NCI-H2171 (cell line): ENCODE results near the gene HMCN2.
A peak's percentile ranks its signal among the peaks of the same experiment; 100 is the strongest.

Experiments
- DNase-seq: peaks from one replicate; lab custom pipeline; 2025; lab: John Stamatoyannopoulos, UW

Gene HMCN2, protein sequence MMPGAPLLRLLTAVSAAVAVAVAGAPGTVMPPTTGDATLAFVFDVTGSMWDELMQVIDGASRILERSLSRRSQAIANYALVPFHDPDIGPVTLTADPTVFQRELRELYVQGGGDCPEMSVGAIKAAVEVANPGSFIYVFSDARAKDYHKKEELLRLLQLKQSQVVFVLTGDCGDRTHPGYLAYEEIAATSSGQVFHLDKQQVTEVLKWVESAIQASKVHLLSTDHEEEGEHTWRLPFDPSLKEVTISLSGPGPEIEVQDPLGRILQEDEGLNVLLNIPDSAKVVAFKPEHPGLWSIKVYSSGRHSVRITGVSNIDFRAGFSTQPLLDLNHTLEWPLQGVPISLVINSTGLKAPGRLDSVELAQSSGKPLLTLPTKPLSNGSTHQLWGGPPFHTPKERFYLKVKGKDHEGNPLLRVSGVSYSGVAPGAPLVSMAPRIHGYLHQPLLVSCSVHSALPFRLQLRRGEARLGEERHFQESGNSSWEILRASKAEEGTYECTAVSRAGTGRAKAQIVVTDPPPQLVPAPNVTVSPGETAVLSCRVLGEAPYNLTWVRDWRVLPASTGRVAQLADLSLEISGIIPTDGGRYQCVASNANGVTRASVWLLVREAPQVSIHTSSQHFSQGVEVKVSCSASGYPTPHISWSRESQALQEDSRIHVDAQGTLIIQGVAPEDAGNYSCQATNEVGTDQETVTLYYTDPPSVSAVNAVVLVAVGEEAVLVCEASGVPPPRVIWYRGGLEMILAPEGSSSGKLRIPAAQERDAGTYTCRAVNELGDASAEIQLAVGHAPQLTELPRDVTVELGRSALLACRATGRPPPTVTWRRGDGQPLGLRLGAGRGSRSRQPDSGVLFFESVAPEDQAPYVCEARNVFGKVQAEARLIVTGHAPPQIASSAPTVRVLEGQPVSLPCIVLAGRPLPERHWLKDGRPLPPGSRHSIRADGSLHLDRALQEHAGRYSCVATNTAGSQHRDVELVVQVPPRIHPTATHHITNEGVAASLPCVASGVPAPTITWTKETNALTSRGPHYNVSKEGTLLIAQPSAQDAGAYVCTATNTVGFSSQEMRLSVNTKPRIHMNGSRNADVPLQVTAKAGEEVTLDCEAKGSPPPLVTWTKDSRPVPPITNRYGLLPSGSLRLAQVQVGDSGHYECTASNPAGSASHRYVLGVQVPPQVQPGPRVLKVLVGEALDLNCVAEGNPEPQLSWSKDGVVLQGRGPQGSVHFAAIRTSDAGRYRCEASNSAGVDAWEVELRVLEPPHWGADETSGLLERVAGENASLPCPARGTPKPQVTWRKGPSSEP (N-terminal part only)

DNA sequence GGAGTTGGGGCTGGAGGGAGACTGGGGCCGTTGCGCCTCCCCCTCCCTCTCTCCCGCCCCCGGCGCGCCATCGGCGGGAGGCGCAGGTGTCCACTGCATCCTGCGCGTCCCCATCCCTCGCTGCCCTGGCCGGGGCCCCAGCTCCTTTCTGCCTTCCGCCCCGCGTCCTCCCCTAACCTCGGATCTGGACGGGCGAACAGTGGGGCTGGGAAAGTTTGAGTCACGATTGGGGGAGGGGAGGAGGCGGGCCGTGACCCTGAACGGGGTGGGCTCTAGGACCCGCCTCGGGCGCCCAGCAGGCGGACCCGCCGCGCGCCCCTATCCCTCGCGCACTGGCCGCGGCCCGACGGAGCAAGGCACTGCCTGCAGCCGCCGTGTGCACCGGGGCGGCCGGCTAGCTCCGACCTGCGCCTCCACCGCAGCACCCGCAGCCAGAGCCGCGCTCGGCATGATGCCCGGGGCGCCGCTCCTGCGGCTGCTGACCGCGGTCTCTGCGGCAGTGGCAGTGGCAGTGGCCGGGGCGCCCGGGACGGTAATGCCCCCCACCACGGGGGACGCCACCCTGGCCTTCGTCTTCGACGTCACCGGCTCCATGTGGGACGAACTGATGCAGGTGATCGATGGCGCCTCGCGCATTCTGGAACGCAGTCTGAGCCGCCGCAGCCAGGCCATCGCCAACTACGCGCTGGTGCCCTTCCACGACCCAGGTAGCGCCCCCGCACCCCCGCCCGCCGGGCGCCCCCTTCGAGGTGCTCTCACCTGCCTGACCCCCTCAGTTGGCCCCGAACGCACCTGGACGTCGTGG, at the start of gene HMCN2:
TSS of gene HMCN2 (plus strand) at position 330 of the 805 bp plus-strand sequence. CDS start at position 449, 119 bp downstream.
- DNase-seq = no peak

DNA sequence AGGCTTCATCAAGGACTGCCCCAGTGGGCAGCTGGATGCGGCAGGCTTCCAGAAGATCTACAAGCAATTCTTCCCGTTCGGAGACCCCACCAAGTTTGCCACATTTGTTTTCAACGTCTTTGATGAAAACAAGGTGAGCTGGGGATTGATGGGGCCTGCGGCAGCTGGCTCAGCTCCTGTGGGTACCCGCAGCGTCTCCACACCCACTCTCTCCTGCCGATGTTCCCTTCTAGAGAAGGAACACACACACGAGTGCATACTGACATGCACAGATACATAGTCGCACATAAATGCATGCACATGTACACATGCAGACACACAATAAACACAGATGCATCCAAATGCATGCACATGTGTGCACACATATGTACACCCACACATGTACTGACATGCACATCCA, 47.7 kb upstream of the HMCN2 start:
- DNase-seq = no peak

DNA sequence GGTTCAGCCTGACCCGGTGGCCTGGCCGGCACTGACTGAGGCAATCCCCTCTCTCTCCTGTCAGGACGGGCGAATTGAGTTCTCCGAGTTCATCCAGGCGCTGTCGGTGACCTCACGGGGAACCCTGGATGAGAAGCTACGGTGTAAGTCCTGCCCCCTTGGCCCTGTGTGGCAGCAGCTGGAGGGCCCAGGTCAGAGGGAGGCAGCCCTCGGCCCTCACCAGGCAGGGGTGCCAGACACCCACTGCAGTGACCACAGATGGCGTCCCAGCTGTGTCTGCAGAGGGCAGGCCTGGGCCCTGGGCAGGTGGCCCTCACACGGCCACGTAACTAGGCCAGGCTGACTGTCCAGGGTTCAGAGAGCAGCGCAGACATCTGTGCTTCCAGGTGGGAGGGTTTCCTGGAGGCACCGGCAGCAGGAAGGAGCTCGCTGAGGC, 45.9 kb upstream of the HMCN2 start:
- DNase-seq = no peak

DNA sequence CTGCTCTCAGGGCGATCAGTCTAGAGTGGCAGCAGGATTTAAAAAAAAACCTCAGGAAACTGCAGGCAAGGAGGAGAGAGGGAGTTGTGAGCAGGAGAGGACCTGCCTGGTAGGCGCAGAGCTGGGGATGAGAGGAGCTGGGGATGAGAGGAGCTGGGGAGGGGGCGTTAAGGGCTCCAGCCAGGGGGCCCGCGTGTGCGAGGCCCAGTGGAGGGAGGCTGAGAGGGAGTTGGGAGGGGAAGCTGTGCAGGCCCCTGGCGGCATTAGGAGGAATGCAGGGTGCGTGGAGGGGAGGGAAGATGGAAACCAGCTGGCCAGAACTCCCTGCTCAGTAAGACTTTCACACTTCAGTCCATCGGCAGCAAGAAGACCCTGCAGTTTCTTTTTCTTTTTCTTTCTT, 45.2 kb upstream of the HMCN2 start:
- no peak for DNase-seq

DNA sequence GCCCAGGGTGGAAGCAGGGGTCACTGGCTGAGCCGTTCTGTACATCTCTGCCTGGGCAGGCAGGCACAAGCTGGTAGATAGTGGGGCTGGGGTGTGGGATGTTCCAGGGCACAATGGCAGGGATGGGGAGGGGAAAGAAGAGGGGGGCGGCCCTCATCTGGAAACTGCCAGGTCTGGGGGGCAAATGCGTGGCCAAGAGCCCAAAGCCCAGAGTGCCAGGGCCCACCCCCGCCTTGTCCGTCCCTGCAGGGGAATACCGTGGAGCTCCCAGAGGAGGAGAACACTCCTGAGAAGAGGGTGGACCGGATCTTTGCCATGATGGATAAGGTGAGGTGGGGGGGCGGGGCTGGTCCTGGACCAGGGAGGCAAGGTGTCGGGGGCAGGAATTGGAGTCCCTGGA, 42.7 kb upstream of the HMCN2 start:
- DNase-seq = no peak

DNA sequence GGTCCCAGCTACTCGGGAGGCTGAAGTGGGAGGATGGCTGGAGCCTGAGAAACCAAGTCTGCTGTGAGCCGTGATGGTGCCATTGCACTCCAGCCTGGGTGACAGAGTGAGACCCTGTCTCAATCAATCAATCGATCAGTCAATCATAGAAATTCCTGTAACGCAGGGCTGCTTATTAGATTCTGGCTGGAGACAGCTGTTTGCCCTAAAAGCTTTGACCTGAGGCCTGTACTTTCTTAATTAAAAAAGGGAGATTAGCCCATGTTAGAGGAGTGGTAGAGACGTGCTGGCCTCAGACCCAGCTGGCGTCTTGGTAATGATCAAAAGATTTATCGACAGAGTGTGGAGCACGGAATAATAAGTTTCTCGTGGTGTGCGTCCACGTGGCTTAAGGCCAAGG, 40.5 kb upstream of the HMCN2 start:
- DNase-seq = no peak

DNA sequence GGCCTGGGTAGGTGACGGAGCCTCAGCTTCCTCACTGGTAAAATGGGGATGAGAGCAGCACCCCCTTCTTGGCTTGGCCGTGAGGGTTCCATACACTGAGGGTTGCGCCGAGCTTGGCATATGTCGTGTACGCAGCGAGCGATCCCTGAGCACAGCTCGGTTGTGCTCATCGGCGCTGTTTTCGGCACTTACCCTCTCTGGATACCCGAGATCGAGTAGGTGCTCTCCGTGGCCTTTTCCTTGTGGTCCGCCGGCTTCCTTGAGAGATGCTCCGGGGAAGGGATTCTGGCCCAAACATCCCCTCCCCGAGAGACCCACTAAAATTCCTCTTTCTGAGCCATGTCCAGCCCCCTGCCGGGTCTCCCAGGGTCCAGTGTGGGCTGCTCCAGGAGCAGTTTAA, 40.0 kb upstream of the HMCN2 start:
- no peak for DNase-seq

DNA sequence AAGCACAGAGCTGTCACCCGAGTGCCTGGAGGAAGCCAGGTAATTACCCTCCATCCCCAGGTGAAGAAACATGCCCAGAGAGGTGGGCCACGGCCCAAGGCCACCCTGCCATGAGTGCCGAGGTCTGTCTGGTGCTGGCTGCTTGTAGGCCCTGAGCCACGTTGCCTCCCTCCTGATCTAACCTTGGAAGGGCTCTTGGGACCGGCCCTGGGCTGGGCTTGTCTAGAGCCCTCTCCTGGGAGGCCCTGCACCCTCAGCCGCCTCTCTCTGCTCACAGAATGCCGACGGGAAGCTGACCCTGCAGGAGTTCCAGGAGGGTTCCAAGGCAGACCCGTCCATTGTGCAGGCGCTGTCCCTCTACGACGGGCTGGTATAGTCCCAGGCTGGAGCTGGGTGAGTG, 39.4 kb upstream of the HMCN2 start:
- no peak for DNase-seq

DNA sequence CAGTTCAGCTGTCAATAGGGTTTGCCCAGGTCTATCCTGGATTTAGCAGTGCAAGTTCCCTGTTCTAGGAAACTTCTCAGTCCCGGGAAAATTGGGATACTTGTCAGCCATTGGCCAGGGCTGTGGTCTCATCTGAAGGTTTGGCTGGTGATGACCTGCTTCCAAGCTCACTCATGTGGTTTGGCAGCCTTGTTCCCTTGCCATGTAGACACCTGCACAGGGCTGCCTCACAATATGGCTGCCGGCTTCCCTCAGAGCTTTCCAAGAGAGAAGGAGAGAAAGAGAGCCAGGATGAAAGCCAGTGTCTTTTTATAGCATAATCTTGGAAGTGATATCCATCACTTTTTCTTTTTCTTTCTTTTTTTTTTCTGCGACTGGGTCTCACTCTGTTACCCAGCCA, 37.7 kb upstream of the HMCN2 start:
- no peak for DNase-seq

DNA sequence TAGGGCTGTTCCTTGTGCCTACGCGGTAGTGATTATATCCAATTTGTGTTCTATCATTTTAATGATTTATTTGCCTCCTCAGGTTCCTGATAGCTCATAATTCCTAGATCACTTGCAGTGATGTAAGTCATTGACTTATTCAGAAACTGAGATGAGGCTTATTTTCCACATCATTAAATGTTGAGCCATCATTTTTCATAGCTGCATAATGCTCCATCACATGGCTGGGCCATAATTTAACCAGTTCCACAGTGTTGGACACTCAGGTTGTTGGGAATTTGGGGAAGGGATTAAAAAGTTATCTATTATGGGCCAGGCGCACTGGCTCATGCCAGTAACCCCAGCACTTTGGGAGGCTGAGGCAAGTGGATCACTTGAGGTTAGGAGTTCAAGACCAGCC, 35.8 kb upstream of the HMCN2 start:
- no peak for DNase-seq

DNA sequence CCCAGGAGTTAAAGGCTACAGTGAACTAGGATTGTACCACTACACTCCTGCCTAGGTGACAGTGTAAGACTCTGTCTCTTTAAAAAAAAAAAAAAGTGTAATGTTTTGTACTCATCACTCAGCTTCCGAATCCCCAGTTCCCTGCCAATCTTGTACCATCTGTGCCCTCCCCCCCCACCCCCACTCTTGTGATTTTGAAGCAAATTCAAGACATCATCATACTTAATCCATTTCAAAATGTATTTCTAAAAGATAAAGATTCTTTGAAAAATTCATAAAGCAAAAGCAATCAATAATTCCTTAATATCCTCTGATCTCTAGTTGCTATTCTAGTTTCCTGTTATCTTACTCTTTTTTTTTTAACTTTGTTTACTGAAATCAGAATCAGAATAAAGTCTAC, 34.9 kb upstream of the HMCN2 start:
- peak; percentile 47 for DNase-seq

DNA sequence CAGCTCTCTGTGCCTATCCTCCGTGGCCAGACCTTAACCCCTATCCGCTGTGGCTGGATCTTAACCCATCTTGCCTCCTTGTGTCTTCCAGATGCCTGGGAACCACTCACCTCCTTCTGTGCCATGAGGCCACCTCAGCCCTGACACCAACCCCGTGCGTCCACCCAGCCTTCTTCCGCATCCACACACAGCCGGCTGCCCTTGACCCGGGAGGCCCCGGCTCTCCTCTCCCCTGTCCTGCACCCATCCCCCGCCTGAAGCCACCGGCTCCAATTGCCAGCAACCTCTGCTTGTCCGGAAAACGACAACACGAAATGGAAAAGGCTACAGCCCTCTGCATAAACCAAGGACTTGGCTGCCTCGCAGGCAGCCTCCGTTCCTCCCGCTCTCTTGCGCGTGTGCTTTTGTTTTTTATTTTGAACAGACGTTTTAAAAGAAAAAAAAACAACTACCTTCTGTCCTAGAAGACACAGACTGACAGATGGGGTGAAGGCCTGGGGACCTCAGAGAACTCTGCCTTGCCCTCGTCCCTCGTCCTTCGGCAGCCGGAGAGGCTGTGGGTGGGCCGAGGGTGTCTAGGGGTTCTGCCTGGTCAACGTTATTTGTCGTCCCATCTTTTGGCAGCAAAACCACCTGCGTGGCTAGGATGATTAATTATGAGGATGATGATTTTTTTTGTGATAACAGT, 32.5 kb upstream of the HMCN2 start:
- DNase-seq = peak; percentile 90

DNA sequence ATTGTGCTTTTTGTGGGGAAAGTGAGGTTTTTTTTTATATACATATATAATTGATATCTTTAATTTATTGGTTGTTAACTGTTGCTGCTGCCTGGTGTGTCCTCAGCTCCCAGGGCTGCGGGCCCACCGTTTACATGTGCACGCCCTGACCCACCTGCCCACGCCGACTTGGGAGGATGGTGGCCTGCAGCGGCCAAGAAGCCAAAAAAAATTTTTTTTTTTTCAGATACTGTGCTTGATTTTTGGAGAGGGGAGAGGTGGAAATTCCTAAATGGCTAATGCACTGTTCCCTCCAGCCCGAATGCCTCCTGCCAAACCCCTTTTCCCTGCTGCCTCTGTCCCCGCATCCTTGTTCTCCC, 32.0 kb upstream of the HMCN2 start:
- no peak for DNase-seq

DNA sequence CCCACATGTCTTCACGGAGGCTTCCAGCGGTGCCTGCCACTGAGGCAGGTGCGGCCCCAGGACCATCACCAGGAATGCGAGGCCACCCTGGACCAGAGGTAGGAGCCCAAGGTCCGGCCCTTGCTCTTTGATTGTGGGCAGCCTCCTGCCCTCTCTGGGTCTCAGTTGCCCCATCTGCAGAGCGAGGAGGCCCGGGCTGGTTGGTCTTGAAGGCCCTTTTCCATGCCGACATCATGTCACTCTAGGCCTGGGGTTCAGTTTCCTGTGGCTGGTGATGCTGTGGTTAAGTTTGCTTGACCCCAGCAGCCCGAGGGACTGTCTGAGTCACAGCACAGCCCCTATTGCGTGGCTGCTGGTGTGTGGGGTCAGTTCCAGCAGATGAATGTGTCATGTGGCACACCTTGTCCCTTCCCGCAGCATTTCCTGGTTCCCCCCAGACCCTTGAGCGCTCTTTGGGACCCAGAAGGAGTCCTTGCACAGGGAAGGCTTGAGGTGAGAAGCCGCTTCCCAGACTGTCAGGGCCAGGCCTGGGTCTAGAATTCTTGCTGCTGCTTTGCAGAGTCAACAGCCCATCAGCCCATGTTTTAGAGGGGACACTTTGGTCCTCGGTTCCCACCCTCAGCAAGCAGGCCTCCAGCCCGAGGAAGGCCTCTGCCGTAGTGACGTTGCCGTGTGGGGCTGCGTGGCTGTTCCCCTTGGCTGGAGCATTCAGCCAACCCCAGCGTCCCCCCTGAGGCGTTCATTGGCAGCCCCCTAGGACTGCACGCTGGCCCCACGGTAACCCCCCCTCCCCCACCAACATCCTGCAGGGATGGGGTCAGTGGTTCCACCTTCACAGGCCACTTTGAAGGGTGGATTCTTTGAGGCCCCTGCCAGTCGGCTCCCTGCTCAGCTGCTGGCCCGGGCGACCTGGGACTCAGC, 31.0 kb upstream of the HMCN2 start:
- DNase-seq = no peak

DNA sequence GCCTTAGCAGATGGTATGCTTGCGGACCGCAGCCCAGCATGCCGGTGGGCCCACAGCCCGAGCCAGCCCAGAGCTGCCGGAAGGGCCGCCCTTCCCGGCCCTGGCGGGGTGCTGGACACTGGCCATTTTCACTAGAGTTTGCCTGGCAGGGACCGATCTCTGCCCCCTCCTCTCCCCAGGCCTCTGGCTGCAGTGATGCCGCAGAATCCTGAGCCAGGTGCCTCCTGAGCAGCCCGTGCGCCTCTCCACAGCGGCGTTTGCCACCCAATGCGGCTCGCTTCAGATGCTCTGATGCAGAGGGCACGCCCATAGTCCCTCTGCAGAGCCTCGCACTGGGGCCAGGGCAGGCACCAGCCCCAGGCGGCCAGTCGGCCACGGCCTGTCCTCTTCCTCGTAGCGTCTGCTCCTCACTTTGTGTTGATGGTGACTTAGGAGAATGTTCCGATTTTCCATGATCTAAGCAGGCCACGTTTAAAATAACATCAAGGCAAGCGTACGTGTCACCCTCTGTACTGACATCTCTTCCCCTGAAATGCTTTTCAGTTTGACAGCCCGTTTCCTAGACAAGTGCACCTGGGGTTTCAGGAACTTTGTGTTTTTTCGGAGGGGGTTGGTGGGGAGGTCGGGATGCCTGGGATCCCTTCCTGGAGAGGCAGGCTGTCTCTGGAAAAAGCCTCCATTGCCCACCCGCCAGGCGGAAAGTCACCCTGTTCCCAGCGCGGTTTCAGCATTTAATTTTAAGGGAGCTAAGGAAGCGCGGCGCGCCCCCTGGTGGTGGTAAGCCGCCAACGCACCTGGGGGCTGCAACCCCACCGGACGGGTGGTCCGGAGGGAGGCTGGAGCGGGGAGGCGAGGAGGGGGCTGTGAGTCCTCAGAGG, 29.8 kb upstream of the HMCN2 start:
- peak; percentile 72 for DNase-seq

DNA sequence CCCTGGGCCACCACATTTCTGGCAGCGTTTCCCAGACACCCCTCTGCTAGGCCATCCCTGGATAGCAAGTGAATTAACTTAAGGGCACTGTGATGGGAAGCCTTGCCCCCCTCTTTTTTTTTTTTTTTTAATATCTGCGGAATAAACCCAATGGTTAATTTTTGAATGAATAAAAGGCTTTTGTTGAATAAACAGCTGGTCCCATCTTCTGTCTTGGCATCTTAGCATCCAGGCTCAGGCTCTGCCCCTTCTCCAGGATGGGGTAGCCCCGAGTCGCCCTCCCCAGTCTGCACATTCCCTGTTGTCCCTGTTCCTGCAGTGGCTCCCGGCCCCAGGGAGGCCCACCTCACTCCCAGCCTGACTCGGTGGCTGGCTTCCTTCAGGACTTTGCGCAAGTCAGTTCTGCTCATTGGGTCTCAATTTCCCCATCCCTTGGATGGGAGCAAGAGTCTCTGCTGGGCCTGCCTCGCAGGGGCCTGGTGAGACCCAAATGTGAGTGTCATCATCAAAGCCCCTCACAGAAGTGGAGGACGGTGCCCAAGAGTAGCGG, 29.0 kb upstream of the HMCN2 start:
- no peak for DNase-seq

DNA sequence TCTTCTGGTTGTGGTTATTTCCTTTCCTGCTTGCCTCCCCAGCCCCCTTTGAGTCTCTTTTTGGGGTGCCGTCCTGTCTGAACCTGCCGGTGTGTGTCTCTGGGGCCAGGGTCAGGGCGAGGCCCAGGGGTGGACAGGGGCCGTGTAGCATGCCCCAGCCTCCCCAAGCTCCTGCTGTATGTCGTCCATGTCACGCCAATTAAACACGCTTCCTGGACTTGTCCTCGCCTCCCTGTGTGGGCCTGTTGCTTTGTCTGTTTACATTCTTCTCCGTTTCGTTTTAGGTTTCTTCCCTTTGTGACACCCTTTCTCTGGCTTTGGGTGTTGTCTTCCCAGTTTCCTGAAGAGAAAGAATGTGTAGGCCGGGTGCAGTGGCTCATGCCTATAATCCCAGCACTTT, 28.5 kb upstream of the HMCN2 start:
- DNase-seq = no peak

DNA sequence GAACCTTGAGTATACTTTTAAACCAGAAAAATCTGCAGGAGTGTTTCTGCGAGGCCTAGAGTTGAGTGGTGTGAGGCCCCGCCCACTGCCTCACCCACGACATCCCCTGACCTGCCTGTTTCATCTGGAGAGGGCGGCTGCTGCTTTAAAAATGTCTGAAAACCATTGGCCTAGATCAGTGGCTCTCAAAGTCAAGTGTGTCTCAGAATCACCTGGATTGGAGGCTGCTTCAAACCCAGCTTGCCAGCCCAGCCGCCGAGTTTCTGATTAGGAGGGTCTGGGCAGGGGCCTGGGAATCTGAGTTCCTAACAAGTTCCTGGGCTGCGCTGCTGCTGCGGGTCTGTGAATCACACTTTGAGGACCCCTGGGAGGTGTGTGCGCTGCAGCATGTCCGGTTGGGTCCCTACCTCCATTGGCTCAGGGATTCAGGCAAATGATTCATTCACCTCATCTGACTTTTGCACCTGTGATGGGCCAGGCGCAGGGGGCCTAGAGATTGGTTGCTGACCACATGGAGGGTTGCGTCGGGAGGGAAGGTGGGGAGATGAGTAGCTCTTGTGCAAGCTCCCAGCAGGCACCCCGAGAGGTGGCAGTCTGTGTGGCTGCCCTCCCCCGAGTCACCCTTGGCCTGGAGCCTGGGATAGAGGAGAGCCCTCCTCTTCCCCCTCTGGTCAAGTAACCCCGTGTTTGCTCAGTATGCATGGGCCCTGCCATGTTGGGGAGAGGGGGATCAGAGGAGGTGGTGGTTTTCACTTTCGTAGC, 27.6 kb upstream of the HMCN2 start:
- no peak for DNase-seq
